HCT116 (cell line): Measurements from ENCODE around the gene ZSWIM9. TPM values are rescaled to one million over a fixed set of nuclear protein-coding genes. Genes with fewer than 3 reads are reported as not detected.

Source experiments
- ATAC-seq: fragments of 200-7000 bp; cut with Tn5 transposase; 2 replicates; pipeline ENCODE4 v1.9.1; 2020; ENCODE audit warnings: mild to moderate bottlenecking, moderate library complexity
- BruUV-seq: library from RNA; stranded (reverse); fragments of 400-500 nt; replicated peaks from 2 replicates; lab custom pipeline; 2021; lab: Mats Ljungman, UMichigan
- CTCF ChIA-PET: fragments of 300-600 bp; sonication (Branson Sonifier 250); formaldehyde crosslinking; loops from one replicate; lab custom pipeline; 2021; ENCODE audit warnings: antibody characterized with exemption; lab: Charles Lee
- POLR2A ChIA-PET: fragments of 300-600, 350-600 bp; sonication (Branson Sonifier 250); formaldehyde crosslinking; loops from one replicate; lab custom pipeline; 2021; ENCODE audit warnings: antibody characterized with exemption; lab: Charles Lee
- RAD21 ChIA-PET, 2 experiments: fragments of 300-600 bp; sonication (Branson Sonifier 250); formaldehyde crosslinking; loops; one replicate each; lab custom pipeline; 2023; ENCODE audit warnings: low total read pairs in 2 of 2; ENCODE audit not compliant: uncharacterized antibody in 2 of 2, unreplicated experiment in 2 of 2, low non-redundant PET in 1 of 2; lab: Charles Lee
- DNase-seq: peaks from one replicate; pipeline ENCODE4 v3.0.0-alpha.2; 2010; ENCODE audit warnings: low read depth, low spot score
- H2AFZ ChIP-seq: fragments of 200-600 bp; shearing (Covaris generic), sonication (generic); 2 replicates; pipeline ENCODE4 v1.6.1; 2017; ENCODE audit warnings: low read depth, mixed run types, mixed read lengths, antibody characterized with exemption, low read length; ENCODE audit not compliant: poor library complexity, severe bottlenecking
- H3K27ac ChIP-seq: 2 replicates; pipeline ENCODE4 v1.5.1; 2012; ENCODE audit warnings: low read depth, low read length
- H3K27me3 ChIP-seq: fragments of 200-600 bp; sonication (generic); 2 replicates; pipeline ENCODE4 v1.6.1; 2016; ENCODE audit warnings: mixed run types, low read length, mixed read lengths; ENCODE audit not compliant: insufficient read depth
- H3K36me3 ChIP-seq, 2 experiments: fragments of 200-500 bp in 1 of 2; fragments of 200-600 bp in 1 of 2; sonication (Bioruptor generic) in 1 of 2; sonication (generic) in 1 of 2; 2 replicates each; pipeline versions ENCODE4 v1.5.1 to v1.6.1; 2014 to 2016; ENCODE audit warnings: low read length in 2 of 2, inconsistent platforms in 1 of 2, mixed read lengths in 1 of 2, mixed run types in 1 of 2; ENCODE audit not compliant: insufficient read depth in 2 of 2, control insufficient read depth in 1 of 2
- H3K4me1 ChIP-seq, 2 experiments: fragments of 200-600 bp in 1 of 2; sonication (generic) in 1 of 2; 2 replicates each; pipeline versions ENCODE4 v1.5.1 to v1.6.1; 2012 to 2017; ENCODE audit warnings: low read length in 2 of 2, inconsistent platforms in 1 of 2, mild to moderate bottlenecking in 1 of 2, mixed read lengths in 1 of 2, mixed run types in 1 of 2, moderate library complexity in 1 of 2; ENCODE audit not compliant: insufficient read depth in 2 of 2, control insufficient read depth in 1 of 2
- H3K4me2 ChIP-seq: fragments of 200-600 bp; sonication (generic); 2 replicates; pipeline ENCODE4 v1.6.1; 2017; ENCODE audit warnings: mixed run types, low read length, mixed read lengths
- H3K4me3 ChIP-seq, 2 experiments: fragments of 200-600 bp in 1 of 2; sonication (generic) in 1 of 2; replicated peaks in 1 of 2; 2 replicates each; pipeline ENCODE4 v1.5.1; 2011 to 2016; ENCODE audit warnings: low read length in 2 of 2, control low read depth in 1 of 2, low read depth in 1 of 2, mild to moderate bottlenecking in 1 of 2, mixed read lengths in 1 of 2, mixed run types in 1 of 2
- H3K79me2 ChIP-seq: fragments of 200-600 bp; sonication (generic); 2 replicates; pipeline ENCODE4 v1.6.1; 2017; ENCODE audit warnings: mild to moderate bottlenecking, mixed run types, low read length, moderate library complexity, mixed read lengths; ENCODE audit not compliant: insufficient read depth
- H3K9ac ChIP-seq: fragments of 200-600 bp; sonication (generic); 2 replicates; pipeline ENCODE4 v1.6.1; 2016; ENCODE audit warnings: low read length, mixed read lengths
- H3K9me2 ChIP-seq: fragments of 200-600 bp; sonication (generic), shearing (Covaris generic); 2 replicates; pipeline ENCODE4 v1.6.1; 2017; ENCODE audit warnings: mixed run types, mild to moderate bottlenecking, moderate library complexity; ENCODE audit not compliant: insufficient read depth
- H3K9me3 ChIP-seq, 2 experiments: fragments of 200-500 bp in 1 of 2; fragments of 200-600 bp in 1 of 2; sonication (Bioruptor generic) in 1 of 2; sonication (generic) in 1 of 2; 2 replicates each; pipeline ENCODE4 v1.6.1; 2014 to 2017; ENCODE audit warnings: low read length in 2 of 2, mixed read lengths in 2 of 2, inconsistent platforms in 1 of 2, low read depth in 1 of 2, mild to moderate bottlenecking in 1 of 2, mixed run types in 1 of 2, moderate library complexity in 1 of 2; ENCODE audit not compliant: control insufficient read depth in 1 of 2, insufficient read depth in 1 of 2
- H4K20me1 ChIP-seq: fragments of 200-600 bp; sonication (generic), shearing (Covaris generic); 2 replicates; pipeline ENCODE4 v1.6.1; 2017; ENCODE audit warnings: mixed run types, mild to moderate bottlenecking, moderate library complexity; ENCODE audit not compliant: insufficient read depth
- CBX3 ChIP-seq: IDR thresholded peaks from 2 replicates; pipeline ENCODE4 v1.6.1; 2012; ENCODE audit warnings: low read depth
- CEBPB ChIP-seq: IDR thresholded peaks from 2 replicates; pipeline ENCODE4 v1.6.1; 2012; ENCODE audit warnings: low read depth
- ELF1 ChIP-seq: IDR thresholded peaks from 2 replicates; pipeline ENCODE4 v1.6.1; 2012; ENCODE audit warnings: low read depth, borderline replicate concordance
- EZH2 ChIP-seq: fragments of 200-600 bp; sonication (generic); IDR thresholded peaks from 2 replicates; pipeline ENCODE4 v1.6.1; 2017; ENCODE audit warnings: antibody characterized with exemption, mixed run types
- JUND ChIP-seq: IDR thresholded peaks from 2 replicates; pipeline ENCODE4 v1.6.1; 2012
- POLR2AphosphoS5 ChIP-seq: IDR thresholded peaks from 2 replicates; pipeline ENCODE4 v1.6.1; 2011; ENCODE audit warnings: mild to moderate bottlenecking, low read depth, low read length, moderate library complexity
- SIN3A ChIP-seq: IDR thresholded peaks from 2 replicates; pipeline ENCODE4 v1.6.1; 2012; ENCODE audit warnings: low read depth
- SP1 ChIP-seq: IDR thresholded peaks from 2 replicates; pipeline ENCODE4 v1.6.1; 2012; ENCODE audit warnings: low read depth
- SRF ChIP-seq: IDR thresholded peaks from 2 replicates; pipeline ENCODE4 v1.6.1; 2012; ENCODE audit warnings: low read depth
- ZFX ChIP-seq: fragments of 450-650 bp; IDR thresholded peaks from 2 replicates; pipeline ENCODE4 v1.6.1; 2017
- ZNF274 ChIP-seq: fragments of 200-500 bp; sonication (Bioruptor generic); IDR thresholded peaks from 2 replicates; pipeline ENCODE4 v1.6.1; 2014; ENCODE audit warnings: mild to moderate bottlenecking, low read depth, low read length, inconsistent platforms
- intact Hi-C: fragments of 100-400 bp; cut with micrococcal nuclease; formaldehyde crosslinking; loops from 2 replicates; pipeline ENCODE4 v1.10.0; 2022
- total RNA-seq: library from RNA; stranded (reverse); gene quantifications from one replicate; pipeline ENCODE4 v1.2.1, GENCODE V29; 2021; ENCODE audit not compliant: unreplicated experiment
- TF ChIP-seq, protein P1 (sequence below): IDR thresholded peaks from 2 replicates; pipeline ENCODE4 v1.6.1; 2012
- TF ChIP-seq, protein P2 (sequence below): IDR thresholded peaks from 2 replicates; pipeline ENCODE4 v1.6.1; 2011; ENCODE audit warnings: mild to moderate bottlenecking, low read length, moderate library complexity; ENCODE audit not compliant: insufficient replicate concordance; ENCODE audit errors: extremely low read depth
- TF ChIP-seq, protein P3 (sequence below), 3 experiments: fragments of 200-600 bp in 1 of 3; sonication (generic) in 1 of 3; IDR thresholded peaks in 2 of 3; conservative IDR thresholded peaks in 1 of 3; 2 replicates each; pipeline ENCODE4 v1.5.1; 2012 to 2017; ENCODE audit warnings: low read depth in 2 of 3, low read length in 2 of 3, antibody characterized with exemption in 1 of 3, borderline replicate concordance in 1 of 3, control low read depth in 1 of 3, mild to moderate bottlenecking in 1 of 3, mixed read lengths in 1 of 3, mixed run types in 1 of 3, moderate library complexity in 1 of 3; ENCODE audit not compliant: insufficient read depth in 1 of 3
- TF ChIP-seq, protein P4 (sequence below): IDR thresholded peaks from 2 replicates; pipeline ENCODE4 v1.6.1; 2012; ENCODE audit warnings: low read depth
- TF ChIP-seq, protein P5 (sequence below): IDR thresholded peaks from 2 replicates; pipeline ENCODE4 v1.6.1; 2012

The ZSWIM9 gene
- total RNA-seq, 1 experiment from 2014 or later = 10.2 TPM

DNA sequence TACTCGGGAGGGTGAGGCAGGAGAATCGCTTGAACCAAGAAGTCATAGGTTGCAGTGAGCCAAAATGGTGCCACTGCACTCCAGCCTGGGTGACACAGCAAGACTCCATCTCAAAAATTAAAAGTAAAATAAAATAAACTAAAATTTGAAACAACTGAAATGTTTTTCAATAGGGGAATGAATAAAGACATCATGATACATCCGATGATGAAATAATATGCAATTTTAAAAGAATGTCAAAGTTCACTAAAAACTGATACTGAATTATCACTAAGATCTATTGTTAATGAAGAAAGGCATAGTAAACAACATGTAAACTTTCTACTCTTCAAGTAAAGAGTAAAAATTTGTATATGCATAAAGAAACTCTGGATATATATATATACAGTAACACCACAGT lies 76.7 kb downstream of the ZSWIM9 start:
- intact Hi-C loops = no loop called here
- no peaks in the 10 kb centered on the region for H4K20me1 ChIP-seq
- H3K36me3 ChIP-seq = peaks cover 0 to 3% of the 10 kb centered on the region in 2 experiments; a peak in 1 of 4 replicates
- no peak overlapping the region for H3K27ac ChIP-seq
- no peak for DNase-seq
- ChIA-PET POLR2A (no interaction called here), RAD21 (no interaction called here), CTCF (no interaction called here)
- H3K27me3 ChIP-seq = no peaks in the 10 kb centered on the region
- no peak overlapping the region for H2AFZ ChIP-seq
- ATAC-seq = no peak
- H3K79me2 ChIP-seq = no peaks in the 10 kb centered on the region
- no peak for TF ChIP-seq CEBPB
- TF ChIP-seq SP1 = no peak
- no peak for TF ChIP-seq ZFX
- no peak for TF ChIP-seq SRF
- TF ChIP-seq POLR2AphosphoS5 = no peak
- TF ChIP-seq, protein P1, sequence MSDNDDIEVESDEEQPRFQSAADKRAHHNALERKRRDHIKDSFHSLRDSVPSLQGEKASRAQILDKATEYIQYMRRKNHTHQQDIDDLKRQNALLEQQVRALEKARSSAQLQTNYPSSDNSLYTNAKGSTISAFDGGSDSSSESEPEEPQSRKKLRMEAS = no peak
- TF ChIP-seq SIN3A = no peak
- TF ChIP-seq, protein P2, sequence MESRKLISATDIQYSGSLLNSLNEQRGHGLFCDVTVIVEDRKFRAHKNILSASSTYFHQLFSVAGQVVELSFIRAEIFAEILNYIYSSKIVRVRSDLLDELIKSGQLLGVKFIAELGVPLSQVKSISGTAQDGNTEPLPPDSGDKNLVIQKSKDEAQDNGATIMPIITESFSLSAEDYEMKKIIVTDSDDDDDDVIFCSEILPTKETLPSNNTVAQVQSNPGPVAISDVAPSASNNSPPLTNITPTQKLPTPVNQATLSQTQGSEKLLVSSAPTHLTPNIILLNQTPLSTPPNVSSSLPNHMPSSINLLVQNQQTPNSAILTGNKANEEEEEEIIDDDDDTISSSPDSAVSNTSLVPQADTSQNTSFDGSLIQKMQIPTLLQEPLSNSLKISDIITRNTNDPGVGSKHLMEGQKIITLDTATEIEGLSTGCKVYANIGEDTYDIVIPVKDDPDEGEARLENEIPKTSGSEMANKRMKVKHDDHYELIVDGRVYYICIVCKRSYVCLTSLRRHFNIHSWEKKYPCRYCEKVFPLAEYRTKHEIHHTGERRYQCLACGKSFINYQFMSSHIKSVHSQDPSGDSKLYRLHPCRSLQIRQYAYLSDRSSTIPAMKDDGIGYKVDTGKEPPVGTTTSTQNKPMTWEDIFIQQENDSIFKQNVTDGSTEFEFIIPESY = no peak
- TF ChIP-seq JUND = no peak
- TF ChIP-seq ZNF274 = no peak
- no peak for TF ChIP-seq EZH2
- no peak for TF ChIP-seq ELF1
- TF ChIP-seq CBX3 = no peak
- TF ChIP-seq, protein P3, sequence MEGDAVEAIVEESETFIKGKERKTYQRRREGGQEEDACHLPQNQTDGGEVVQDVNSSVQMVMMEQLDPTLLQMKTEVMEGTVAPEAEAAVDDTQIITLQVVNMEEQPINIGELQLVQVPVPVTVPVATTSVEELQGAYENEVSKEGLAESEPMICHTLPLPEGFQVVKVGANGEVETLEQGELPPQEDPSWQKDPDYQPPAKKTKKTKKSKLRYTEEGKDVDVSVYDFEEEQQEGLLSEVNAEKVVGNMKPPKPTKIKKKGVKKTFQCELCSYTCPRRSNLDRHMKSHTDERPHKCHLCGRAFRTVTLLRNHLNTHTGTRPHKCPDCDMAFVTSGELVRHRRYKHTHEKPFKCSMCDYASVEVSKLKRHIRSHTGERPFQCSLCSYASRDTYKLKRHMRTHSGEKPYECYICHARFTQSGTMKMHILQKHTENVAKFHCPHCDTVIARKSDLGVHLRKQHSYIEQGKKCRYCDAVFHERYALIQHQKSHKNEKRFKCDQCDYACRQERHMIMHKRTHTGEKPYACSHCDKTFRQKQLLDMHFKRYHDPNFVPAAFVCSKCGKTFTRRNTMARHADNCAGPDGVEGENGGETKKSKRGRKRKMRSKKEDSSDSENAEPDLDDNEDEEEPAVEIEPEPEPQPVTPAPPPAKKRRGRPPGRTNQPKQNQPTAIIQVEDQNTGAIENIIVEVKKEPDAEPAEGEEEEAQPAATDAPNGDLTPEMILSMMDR (IDR thresholded peaks at IDR 0.05 in 2 of 3, conservative IDR thresholded peaks at IDR 0.05 in 1 of 3; ENCODE audit: borderline replicate concordance in 1 of 3, insufficient read depth in 1 of 3, low read depth in 2 of 3, low read length in 2 of 3) = no peak
- TF ChIP-seq, protein P4, sequence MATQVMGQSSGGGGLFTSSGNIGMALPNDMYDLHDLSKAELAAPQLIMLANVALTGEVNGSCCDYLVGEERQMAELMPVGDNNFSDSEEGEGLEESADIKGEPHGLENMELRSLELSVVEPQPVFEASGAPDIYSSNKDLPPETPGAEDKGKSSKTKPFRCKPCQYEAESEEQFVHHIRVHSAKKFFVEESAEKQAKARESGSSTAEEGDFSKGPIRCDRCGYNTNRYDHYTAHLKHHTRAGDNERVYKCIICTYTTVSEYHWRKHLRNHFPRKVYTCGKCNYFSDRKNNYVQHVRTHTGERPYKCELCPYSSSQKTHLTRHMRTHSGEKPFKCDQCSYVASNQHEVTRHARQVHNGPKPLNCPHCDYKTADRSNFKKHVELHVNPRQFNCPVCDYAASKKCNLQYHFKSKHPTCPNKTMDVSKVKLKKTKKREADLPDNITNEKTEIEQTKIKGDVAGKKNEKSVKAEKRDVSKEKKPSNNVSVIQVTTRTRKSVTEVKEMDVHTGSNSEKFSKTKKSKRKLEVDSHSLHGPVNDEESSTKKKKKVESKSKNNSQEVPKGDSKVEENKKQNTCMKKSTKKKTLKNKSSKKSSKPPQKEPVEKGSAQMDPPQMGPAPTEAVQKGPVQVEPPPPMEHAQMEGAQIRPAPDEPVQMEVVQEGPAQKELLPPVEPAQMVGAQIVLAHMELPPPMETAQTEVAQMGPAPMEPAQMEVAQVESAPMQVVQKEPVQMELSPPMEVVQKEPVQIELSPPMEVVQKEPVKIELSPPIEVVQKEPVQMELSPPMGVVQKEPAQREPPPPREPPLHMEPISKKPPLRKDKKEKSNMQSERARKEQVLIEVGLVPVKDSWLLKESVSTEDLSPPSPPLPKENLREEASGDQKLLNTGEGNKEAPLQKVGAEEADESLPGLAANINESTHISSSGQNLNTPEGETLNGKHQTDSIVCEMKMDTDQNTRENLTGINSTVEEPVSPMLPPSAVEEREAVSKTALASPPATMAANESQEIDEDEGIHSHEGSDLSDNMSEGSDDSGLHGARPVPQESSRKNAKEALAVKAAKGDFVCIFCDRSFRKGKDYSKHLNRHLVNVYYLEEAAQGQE = no peak
- TF ChIP-seq, protein P5, sequence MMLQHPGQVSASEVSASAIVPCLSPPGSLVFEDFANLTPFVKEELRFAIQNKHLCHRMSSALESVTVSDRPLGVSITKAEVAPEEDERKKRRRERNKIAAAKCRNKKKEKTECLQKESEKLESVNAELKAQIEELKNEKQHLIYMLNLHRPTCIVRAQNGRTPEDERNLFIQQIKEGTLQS = no peak
- no TSS peak for BruUV-seq
- H3K4me2 ChIP-seq = no peak overlapping the region
- H3K9ac ChIP-seq = no peak overlapping the region
- H3K9me2 ChIP-seq = no peaks in the 10 kb centered on the region
- H3K4me3 ChIP-seq = no peak overlapping the region
- no peaks in the 10 kb centered on the region for H3K9me3 ChIP-seq
- H3K4me1 ChIP-seq = no peaks in the 10 kb centered on the region
